HG03432 (cell line): Measurements from ENCODE around the gene TCF20.

Experiments
- ATAC-seq: cut with Tn5 transposase; IDR thresholded peaks from one replicate; pipeline ENCODE4 v1.9.1; 2021; ENCODE audit warnings: mild to moderate bottlenecking, moderate library complexity; ENCODE audit not compliant: unreplicated experiment

The TCF20 gene

DNA sequence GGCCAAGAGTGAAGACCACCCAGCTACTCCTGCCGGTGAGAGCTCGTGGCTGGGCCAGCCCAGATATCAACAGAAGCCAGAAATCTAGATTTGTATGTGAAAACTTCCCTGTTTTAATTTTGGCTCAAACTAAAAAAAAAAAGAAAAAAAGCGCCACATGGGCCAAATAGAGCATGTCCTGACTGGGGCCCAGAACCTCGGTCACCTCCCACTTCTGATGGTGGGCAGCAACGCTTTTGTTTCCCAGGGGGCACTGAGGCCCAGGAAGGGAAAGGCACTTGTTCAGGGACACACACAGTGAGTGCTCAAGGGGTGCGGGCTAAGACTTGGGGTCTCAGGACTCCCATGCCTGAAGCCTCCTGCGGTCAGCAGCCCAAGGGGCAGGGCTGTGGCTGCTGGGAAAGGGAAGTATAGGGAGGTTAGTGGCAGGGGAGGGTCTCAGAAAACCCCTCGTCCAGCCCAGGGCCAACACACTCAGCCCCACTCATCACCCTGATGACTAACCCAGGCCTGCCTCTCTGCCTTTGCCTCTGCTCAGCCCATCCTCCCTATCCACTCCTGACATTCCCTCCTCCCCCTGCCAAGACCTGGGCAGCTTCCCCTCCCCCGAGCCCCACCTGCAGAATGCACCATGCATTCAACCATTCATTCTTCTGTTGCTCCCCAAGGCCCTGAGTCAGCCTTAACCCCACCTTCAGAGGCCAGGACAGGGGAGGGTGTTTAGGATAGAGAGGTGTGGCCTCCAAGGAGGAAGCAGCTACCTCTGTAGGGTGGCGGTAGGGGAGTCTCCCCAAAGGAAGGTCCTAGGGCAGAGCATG, 30.0 kb upstream of the TCF20 start:
- ATAC-seq, result no peak

DNA sequence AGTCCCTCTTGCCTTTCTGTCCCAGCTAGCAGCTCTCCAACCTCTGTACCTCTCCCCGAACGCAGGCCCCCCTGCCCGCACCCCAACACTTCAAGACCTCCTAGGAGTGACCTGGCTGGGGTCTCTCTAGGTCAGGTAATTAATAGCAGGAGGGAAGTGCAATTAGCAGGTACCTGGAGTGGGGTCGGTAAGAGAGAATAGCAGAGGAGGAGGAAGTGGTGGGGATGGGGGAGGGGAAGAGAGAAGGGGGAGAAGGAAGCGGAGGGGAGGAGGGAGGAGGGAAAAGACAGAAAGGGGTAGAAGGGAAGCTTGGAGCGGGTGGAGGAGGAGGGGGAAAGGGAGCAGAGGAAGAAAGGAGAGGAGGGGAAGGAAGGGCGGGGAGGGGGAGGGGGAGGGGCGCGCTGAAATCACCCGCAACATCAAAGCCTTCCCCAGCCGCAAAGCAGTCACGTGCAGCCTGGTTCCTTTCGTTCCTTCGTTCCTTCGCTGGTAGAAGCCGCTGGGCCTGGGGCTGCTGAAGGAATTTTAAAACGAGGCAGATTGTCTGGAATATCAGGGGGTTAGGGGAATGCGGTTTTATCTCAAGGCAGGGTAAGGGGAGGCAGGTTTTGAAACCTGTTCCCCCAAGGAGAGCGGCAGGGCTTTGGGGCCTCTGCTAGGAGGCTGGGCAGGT, 29.3 kb upstream of the TCF20 start:
- no peak for ATAC-seq

DNA sequence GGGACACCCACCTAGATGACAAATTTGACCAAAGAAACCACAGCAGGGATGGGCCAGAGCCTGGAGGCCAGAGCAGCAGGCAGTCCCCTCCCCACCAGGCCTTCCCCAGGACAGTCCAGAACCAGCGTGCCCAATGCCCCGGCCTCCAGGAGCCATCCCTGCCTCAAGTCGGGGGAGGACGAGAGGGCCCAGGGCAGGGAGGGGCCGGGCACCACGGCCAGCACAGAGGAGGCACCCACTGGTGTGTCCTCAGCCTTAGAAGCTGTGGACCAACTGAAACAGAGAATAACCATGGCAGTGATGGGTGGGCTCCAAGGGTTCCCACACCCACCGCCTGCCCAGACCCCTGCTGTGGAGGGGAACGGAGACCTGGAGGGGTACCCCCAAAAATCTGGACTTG, 28.3 kb upstream of the TCF20 start:
- no peak for ATAC-seq

GRCh38 chr22:42297778-42298177, 27.3 kb upstream of the TCF20 start:
- ATAC-seq, result no peak

DNA sequence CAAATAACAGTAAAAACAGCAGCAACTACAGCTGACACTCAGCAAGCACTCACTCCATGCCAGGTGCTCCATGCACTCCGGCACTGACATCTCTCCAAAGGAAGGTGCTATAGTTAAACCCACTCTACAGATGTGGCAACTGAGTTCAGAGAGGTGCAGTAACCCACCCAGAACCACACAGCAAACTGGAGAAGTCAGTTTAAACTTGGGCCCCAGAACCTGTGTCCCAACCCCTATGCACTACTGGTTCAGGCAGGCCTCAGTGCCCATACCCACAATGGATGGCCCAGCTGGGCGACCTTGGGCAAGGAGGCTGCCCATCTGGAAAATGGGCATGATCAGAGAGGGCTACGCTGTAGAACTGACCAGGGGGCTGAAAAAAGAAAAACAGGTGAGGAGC, 26.4 kb upstream of the TCF20 start:
- no peak for ATAC-seq

DNA sequence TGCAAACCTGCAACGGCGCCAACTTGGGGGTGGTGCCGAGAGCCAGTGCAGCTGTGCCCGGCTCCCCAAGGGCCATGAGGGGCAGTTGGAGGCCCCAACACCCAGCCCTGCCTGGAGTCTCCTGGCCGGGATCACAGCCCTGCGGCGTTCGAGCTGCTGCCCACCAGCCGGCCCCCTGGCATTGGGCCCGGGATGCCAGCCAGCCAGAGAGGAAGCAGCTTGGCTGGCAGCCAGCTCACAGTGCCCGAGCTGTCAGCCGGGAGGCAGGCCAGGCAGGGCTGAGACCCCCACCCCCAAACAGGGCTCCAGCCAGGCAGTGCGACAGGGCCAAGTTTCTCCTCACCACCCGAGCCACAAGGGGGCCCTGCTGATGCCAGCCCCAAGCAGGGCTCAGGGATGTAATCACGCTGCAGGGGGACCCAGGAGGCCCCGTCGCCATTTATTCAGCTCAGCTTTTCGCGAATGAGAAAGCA, 26.0 kb upstream of the TCF20 start:
- no peak for ATAC-seq

DNA sequence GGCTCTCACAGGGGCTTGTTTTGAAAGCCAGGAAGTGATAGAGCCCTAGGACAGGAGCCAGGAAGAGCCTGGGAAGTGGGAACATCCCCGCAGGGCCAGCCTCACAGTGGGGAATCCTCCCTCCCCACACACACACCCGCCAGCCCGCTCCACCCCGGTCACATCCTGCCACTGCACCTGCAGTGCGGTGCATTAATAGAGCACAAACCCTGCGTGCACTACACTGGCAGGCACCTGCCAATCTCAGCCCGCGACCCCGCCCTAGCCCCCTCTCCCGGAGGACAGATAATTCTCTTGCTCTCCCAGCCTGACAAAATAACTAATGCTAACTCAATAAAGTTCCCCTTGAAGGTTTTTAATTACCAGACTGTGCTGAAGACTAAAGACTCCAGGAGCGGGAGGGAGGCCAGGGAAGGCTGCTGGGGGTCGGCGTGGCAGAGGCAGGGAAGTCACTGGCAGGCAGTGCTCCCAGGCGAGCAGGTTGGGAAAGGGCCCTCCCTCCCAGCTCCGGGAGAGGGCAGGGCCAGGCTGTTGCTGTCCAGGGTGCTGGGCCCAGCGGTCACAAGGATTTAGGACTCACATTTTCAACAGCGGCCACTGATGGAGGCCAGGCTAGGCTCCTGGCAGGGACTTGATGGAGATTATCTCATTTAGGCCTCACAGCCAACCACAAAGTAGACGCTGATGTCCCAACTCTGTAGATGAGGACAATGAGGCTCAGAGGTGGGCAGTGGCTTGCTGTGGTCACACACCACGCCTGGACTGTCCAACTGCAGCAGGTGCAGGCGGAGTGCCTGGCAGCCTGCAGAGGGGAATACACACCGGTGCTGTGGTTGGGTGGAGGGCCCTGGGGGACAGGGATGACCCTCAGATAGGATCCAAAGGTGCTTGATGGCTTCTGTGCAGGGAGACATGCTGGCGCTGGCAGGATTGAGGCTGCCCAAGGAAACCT, 23.9 kb upstream of the TCF20 start:
- ATAC-seq, result no peak

GRCh38 chr22:42292732-42293520, 22.5 kb upstream of the TCF20 start:
- ATAC-seq, result no peak

GRCh38 chr22:42291287-42291686, 20.8 kb upstream of the TCF20 start:
- ATAC-seq, result no peak

DNA sequence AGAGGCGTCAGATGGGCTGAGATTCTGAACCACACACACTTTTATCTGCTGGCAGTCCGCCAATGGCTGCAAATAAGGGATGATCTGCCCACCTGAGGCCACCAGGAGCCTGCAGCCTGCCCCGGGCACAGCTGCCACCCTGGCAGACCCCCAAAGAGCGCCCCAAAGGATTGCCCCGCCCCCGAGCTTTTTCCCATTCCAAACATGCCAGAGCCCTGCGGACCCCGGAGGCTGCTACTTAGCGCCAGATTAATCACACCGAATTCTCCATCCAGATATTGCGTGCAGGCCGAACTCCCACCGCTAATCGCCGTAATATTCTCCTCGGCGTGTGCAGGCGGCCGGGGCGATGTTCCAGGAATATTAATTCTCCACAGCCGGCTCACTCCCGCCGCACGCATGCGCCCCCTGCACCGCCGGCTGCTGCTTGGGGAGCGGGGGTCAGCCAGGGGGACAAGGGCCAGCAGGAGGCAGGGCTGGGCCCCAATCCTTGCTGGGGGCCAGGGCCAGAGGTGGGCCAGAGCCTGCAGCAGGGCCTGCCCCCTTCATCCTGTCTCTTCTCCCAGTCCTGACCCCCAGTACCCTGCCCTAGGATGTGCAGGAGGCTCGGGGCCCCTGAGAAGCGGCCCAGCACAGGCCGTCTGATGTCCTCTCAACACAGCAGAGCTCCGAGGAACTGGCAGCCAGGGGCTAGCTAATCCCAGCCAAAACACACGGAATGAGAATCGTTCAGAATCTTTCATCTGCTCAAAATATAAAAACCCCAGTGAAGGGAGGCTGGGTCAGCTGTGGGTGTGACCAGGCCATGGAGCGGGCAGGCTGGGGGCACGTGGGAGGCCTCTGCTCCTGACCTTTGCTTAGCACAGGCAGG, 19.5 kb upstream of the TCF20 start:
- no peak for ATAC-seq

DNA sequence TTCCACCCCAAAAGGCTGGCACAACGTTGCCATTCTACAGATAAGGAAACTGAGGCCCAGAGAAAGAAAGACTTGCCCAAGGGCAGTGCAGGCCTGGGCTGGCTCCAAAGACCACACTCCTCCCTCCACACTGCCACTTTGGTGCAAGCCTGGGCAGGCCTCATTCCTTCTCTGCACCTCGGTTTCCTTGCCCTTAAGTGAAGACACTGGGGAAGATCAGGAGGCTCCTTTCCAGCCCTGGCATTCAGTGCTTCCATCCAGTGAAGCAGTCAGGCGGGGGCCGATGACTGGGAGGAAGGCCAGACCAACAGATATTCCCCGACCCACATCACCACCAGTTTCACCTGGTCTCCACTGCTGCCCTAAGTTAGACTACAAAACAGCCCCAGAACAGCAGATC, 18.3 kb upstream of the TCF20 start:
- no peak for ATAC-seq

GRCh38 chr22:42287174-42287890, 16.9 kb upstream of the TCF20 start:
- no peak for ATAC-seq

- no peak for ATAC-seq
Observed at GRCh38 chr22:42286205-42286604, 15.8 kb upstream of the TCF20 start.

DNA sequence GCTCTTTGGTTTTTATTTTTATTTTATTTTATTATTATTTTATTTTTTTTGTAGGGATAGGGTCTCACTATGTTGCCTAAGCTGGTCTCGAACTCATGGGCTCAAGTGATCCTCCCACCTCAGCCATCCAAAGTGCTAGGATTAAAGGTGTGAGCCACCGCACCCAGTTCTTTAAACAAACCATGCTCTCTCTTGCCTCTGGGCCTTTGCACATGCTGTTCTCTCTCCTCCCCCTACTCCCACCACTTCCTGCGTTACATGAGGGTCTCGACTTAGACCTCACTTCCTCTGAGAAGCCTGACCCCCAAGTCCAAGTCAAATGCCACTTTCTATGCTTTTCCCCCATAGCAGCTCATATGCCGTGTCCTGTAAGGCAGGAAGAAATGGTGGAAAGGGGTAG, 15.2 kb upstream of the TCF20 start:
- ATAC-seq, result no peak

DNA sequence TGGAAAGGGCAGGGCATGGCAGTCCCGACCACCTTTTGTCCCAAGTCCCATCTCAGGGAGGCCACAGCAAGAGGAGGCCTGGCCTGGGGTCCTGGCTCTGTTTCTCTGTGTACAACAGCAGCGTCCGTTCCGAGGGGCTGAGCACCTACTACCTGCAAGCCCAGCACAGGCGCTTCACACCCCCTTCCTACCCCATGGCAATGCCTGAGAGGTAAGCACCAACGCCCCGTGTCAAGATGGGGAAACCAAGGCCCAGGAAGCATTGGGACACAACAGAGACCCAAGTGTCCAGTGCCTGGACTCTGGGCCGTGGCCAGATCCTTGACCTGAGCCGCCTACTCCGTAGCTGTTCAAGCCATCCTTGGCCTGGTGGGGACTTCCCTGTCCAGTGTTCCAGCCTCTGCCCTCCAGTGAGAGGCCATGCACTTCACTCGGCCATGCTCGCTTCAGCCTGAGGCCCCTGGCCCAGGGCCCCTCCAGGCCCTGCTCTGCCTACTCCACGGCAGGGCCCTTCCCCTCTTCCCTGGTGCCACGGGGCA, 14.3 kb upstream of the TCF20 start:
- no peak for ATAC-seq

GRCh38 chr22:42284202-42284591, 13.7 kb upstream of the TCF20 start:
- ATAC-seq, result no peak

DNA sequence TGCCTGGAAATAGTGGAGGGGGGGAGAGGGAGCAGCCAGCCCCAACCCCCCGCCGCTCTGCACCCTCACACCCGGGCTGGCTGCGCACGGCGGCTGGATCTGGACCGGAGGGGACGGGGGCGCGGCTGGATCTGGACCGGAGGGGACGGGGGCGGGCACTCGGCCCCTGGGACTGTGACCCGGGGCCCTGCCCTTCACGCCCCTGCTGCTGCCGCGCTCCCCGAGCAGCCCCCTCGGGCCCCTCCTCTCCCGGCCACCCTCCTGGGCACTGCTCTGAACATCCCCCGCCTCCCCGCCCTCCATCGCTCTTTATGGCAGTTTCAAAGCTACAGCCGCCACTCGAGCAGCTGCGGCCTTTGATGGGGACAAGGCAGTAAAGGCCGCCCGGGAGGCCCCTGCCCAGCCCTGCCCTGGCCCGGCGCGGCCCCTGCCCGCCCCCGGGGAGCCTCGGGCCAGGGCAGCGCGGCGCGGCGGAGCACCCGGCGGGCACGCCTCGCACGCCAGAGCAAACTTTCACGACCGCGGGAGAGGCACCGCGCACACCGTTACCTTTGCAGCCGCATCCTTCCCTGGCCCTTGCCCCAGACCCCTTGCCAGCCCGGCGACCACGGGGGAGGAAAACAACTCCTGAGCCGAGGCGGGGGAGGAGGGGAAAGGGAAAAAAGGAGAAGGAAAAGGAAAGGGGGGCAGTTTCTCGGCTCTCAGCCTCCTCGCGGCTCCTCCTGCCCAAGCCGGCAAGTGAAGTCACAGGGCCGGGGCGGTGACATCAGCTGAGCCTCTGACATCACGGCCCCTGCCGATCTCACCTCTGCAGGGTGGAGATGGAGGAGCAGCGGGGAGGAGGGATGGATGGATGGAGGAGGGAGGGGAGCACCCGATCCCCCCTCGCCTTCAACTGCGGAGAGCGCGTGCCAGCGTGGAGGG, 13.1 kb upstream of the TCF20 start:
- ATAC-seq, result no peak

DNA sequence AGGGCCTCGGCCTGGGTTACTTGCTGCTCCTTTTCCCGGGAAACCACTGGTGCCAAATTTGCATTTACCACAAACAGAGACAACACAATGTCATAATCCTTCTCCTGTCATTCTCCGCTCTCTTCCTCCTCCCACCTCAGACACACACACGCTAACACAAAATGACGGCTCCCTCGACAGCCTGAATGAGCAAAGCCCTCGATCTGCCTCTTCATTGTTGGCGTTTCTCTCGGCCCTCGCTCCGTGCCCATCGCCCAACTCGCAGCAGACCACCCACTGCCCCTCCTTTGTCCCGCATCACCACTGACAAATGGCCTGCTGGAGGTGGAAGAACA, 12.5 kb upstream of the TCF20 start:
- no peak for ATAC-seq
